Keratinocyte (primary cell): Measurements from ENCODE around the gene FGF12.

Source experiments
- CTCF ChIP-seq, 3 experiments: IDR thresholded peaks in 1 of 3; conservative IDR thresholded peaks in 1 of 3; optimal IDR thresholded peaks in 1 of 3; 2 replicates in 2 of 3; 3 replicates in 1 of 3; pipeline versions ENCODE3 to v1.5.1; 2011; ENCODE audit warnings: low read length in 3 of 3, mild to moderate bottlenecking in 3 of 3, moderate library complexity in 2 of 3, control low read depth in 1 of 3, inconsistent platforms in 1 of 3; ENCODE audit not compliant: insufficient read depth in 2 of 3; ENCODE audit errors: extremely low read depth in 1 of 3
- EZH2 ChIP-seq: IDR thresholded peaks from one replicate; pipeline ENCODE4 v1.6.1; 2012; ENCODE audit warnings: inconsistent platforms, mild to moderate bottlenecking, low read length, moderate library complexity

- no peak for TF ChIP-seq EZH2
- no peak for TF ChIP-seq CTCF (optimal IDR thresholded peaks at IDR 0.05 in 1 of 3, IDR thresholded peaks at IDR 0.05 in 1 of 3, conservative IDR thresholded peaks at IDR 0.05 in 1 of 3; ENCODE audit: extremely low read depth in 1 of 3, insufficient read depth in 2 of 3, low read length in 3 of 3)
Measured at GRCh38 chr3:192174283-192174682, 553.1 kb downstream of the FGF12 start.
